H1 (cell line): ENCODE measurements around the gene COBLL1. TPM values are rescaled to one million over a fixed set of nuclear protein-coding genes. Genes with fewer than 3 reads are reported as not detected.

Experiments used
- CHD7 ChIP-seq: fragments of 300-600 bp; sonication (generic); IDR thresholded peaks from 2 replicates; pipeline ENCODE4 v1.7.1; 2012; ENCODE audit warnings: low read length, moderate library complexity, mild to moderate bottlenecking, inconsistent platforms; ENCODE audit not compliant: insufficient replicate concordance
- FOSL1 ChIP-seq: IDR thresholded peaks from 2 replicates; pipeline ENCODE4 v1.6.1; 2011; ENCODE audit warnings: mild to moderate bottlenecking, low read depth, low read length, moderate library complexity; ENCODE audit not compliant: insufficient read depth
- polyA plus RNA-seq, 7 experiments: library from polyadenylated mRNA; depleted of rRNA in 3 of 7; stranded (reverse) in 5 of 7; unstranded in 2 of 7; fragments of >200 nt in 5 of 7; fragments of 200-250 nt in 2 of 7; gene quantifications; 1 replicate in 5 of 7; 2 replicates in 1 of 7; 4 replicates in 1 of 7; pipeline versions ENCODE4 v1.2.1 to v1.2.3, GENCODE V29; 2011 to 2013; ENCODE audit warnings: missing spikeins in 2 of 7, mixed read lengths in 2 of 7
- total RNA-seq: library from RNA; stranded (reverse); fragmentation: NEBNext Ultra II Directional; extraction: Animal tissue kit (Norgen Biotek cat#: 25700); gene quantifications from 2 replicates; pipeline ENCODE4 v1.2.1, GENCODE V29; 2021

The COBLL1 gene
- total and polyA plus RNA-seq, 2 of the 8 experiments (the other 6 are each of a cell fraction or from before 2014, with no cell fraction given) = 2.2 to 6.2 TPM

- TF ChIP-seq FOSL1 (no peak), CHD7 (no peak)
Measured at GRCh38 chr2:164818149-164819136, 23.2 kb downstream of the COBLL1 start (continued).
